HCT116 (cell line): Measurements from ENCODE around the gene TTF1. TPM values are rescaled to one million over a fixed set of nuclear protein-coding genes. Genes with fewer than 3 reads are reported as not detected.

Source experiments
- ATAC-seq: fragments of 200-7000 bp; cut with Tn5 transposase; 2 replicates; pipeline ENCODE4 v1.9.1; 2020; ENCODE audit warnings: mild to moderate bottlenecking, moderate library complexity
- BruUV-seq: library from RNA; stranded (reverse); fragments of 400-500 nt; replicated peaks from 2 replicates; lab custom pipeline; 2021; lab: Mats Ljungman, UMichigan
- CTCF ChIA-PET: fragments of 300-600 bp; sonication (Branson Sonifier 250); formaldehyde crosslinking; loops from one replicate; lab custom pipeline; 2021; ENCODE audit warnings: antibody characterized with exemption; lab: Charles Lee
- POLR2A ChIA-PET: fragments of 300-600, 350-600 bp; sonication (Branson Sonifier 250); formaldehyde crosslinking; loops from one replicate; lab custom pipeline; 2021; ENCODE audit warnings: antibody characterized with exemption; lab: Charles Lee
- RAD21 ChIA-PET, 2 experiments: fragments of 300-600 bp; sonication (Branson Sonifier 250); formaldehyde crosslinking; loops; one replicate each; lab custom pipeline; 2023; ENCODE audit warnings: low total read pairs in 2 of 2; ENCODE audit not compliant: uncharacterized antibody in 2 of 2, unreplicated experiment in 2 of 2, low non-redundant PET in 1 of 2; lab: Charles Lee
- DNase-seq: peaks from one replicate; pipeline ENCODE4 v3.0.0-alpha.2; 2010; ENCODE audit warnings: low read depth, low spot score
- H2AFZ ChIP-seq: fragments of 200-600 bp; shearing (Covaris generic), sonication (generic); 2 replicates; pipeline ENCODE4 v1.6.1; 2017; ENCODE audit warnings: low read depth, mixed run types, mixed read lengths, antibody characterized with exemption, low read length; ENCODE audit not compliant: poor library complexity, severe bottlenecking
- H3K27ac ChIP-seq: 2 replicates; pipeline ENCODE4 v1.5.1; 2012; ENCODE audit warnings: low read depth, low read length
- H3K27me3 ChIP-seq: fragments of 200-600 bp; sonication (generic); 2 replicates; pipeline ENCODE4 v1.6.1; 2016; ENCODE audit warnings: mixed run types, low read length, mixed read lengths; ENCODE audit not compliant: insufficient read depth
- H3K36me3 ChIP-seq, 2 experiments: fragments of 200-500 bp in 1 of 2; fragments of 200-600 bp in 1 of 2; sonication (Bioruptor generic) in 1 of 2; sonication (generic) in 1 of 2; 2 replicates each; pipeline versions ENCODE4 v1.5.1 to v1.6.1; 2014 to 2016; ENCODE audit warnings: low read length in 2 of 2, inconsistent platforms in 1 of 2, mixed read lengths in 1 of 2, mixed run types in 1 of 2; ENCODE audit not compliant: insufficient read depth in 2 of 2, control insufficient read depth in 1 of 2
- H3K4me1 ChIP-seq, 2 experiments: fragments of 200-600 bp in 1 of 2; sonication (generic) in 1 of 2; 2 replicates each; pipeline versions ENCODE4 v1.5.1 to v1.6.1; 2012 to 2017; ENCODE audit warnings: low read length in 2 of 2, inconsistent platforms in 1 of 2, mild to moderate bottlenecking in 1 of 2, mixed read lengths in 1 of 2, mixed run types in 1 of 2, moderate library complexity in 1 of 2; ENCODE audit not compliant: insufficient read depth in 2 of 2, control insufficient read depth in 1 of 2
- H3K4me2 ChIP-seq: fragments of 200-600 bp; sonication (generic); 2 replicates; pipeline ENCODE4 v1.6.1; 2017; ENCODE audit warnings: mixed run types, low read length, mixed read lengths
- H3K4me3 ChIP-seq, 2 experiments: fragments of 200-600 bp in 1 of 2; sonication (generic) in 1 of 2; replicated peaks in 1 of 2; 2 replicates each; pipeline ENCODE4 v1.5.1; 2011 to 2016; ENCODE audit warnings: low read length in 2 of 2, control low read depth in 1 of 2, low read depth in 1 of 2, mild to moderate bottlenecking in 1 of 2, mixed read lengths in 1 of 2, mixed run types in 1 of 2
- H3K79me2 ChIP-seq: fragments of 200-600 bp; sonication (generic); 2 replicates; pipeline ENCODE4 v1.6.1; 2017; ENCODE audit warnings: mild to moderate bottlenecking, mixed run types, low read length, moderate library complexity, mixed read lengths; ENCODE audit not compliant: insufficient read depth
- H3K9ac ChIP-seq: fragments of 200-600 bp; sonication (generic); 2 replicates; pipeline ENCODE4 v1.6.1; 2016; ENCODE audit warnings: low read length, mixed read lengths
- H3K9me2 ChIP-seq: fragments of 200-600 bp; sonication (generic), shearing (Covaris generic); 2 replicates; pipeline ENCODE4 v1.6.1; 2017; ENCODE audit warnings: mixed run types, mild to moderate bottlenecking, moderate library complexity; ENCODE audit not compliant: insufficient read depth
- H3K9me3 ChIP-seq, 2 experiments: fragments of 200-500 bp in 1 of 2; fragments of 200-600 bp in 1 of 2; sonication (Bioruptor generic) in 1 of 2; sonication (generic) in 1 of 2; 2 replicates each; pipeline ENCODE4 v1.6.1; 2014 to 2017; ENCODE audit warnings: low read length in 2 of 2, mixed read lengths in 2 of 2, inconsistent platforms in 1 of 2, low read depth in 1 of 2, mild to moderate bottlenecking in 1 of 2, mixed run types in 1 of 2, moderate library complexity in 1 of 2; ENCODE audit not compliant: control insufficient read depth in 1 of 2, insufficient read depth in 1 of 2
- H4K20me1 ChIP-seq: fragments of 200-600 bp; sonication (generic), shearing (Covaris generic); 2 replicates; pipeline ENCODE4 v1.6.1; 2017; ENCODE audit warnings: mixed run types, mild to moderate bottlenecking, moderate library complexity; ENCODE audit not compliant: insufficient read depth
- ATF3 ChIP-seq: IDR thresholded peaks from 2 replicates; pipeline ENCODE4 v1.6.1; 2012
- CBX3 ChIP-seq: IDR thresholded peaks from 2 replicates; pipeline ENCODE4 v1.6.1; 2012; ENCODE audit warnings: low read depth
- EZH2phosphoT487 ChIP-seq: fragments of 200-600 bp; IDR thresholded peaks from 2 replicates; pipeline ENCODE4 v1.6.1; 2018; ENCODE audit warnings: antibody characterized with exemption, borderline replicate concordance
- JUND ChIP-seq: IDR thresholded peaks from 2 replicates; pipeline ENCODE4 v1.6.1; 2012
- MAX ChIP-seq: IDR thresholded peaks from 2 replicates; pipeline ENCODE4 v1.6.1; 2012
- POLR2A ChIP-seq: IDR thresholded peaks from 2 replicates; pipeline ENCODE4 v1.7.0; 2011; ENCODE audit warnings: borderline replicate concordance; ENCODE audit not compliant: insufficient read depth, insufficient read length; ENCODE audit errors: extremely low read depth
- RAD21 ChIP-seq: IDR thresholded peaks from 2 replicates; pipeline ENCODE4 v1.6.1; 2012; ENCODE audit warnings: low read depth, mild to moderate bottlenecking
- REST ChIP-seq: IDR thresholded peaks from 2 replicates; pipeline ENCODE4 v1.6.1; 2012; ENCODE audit warnings: low read depth
- ZFX ChIP-seq: fragments of 450-650 bp; IDR thresholded peaks from 2 replicates; pipeline ENCODE4 v1.6.1; 2017
- intact Hi-C: fragments of 100-400 bp; cut with micrococcal nuclease; formaldehyde crosslinking; loops from 2 replicates; pipeline ENCODE4 v1.10.0; 2022
- total RNA-seq: library from RNA; stranded (reverse); gene quantifications from one replicate; pipeline ENCODE4 v1.2.1, GENCODE V29; 2021; ENCODE audit not compliant: unreplicated experiment

Gene TTF1
- total RNA-seq, 1 experiment from 2014 or later = 14.5 TPM

DNA sequence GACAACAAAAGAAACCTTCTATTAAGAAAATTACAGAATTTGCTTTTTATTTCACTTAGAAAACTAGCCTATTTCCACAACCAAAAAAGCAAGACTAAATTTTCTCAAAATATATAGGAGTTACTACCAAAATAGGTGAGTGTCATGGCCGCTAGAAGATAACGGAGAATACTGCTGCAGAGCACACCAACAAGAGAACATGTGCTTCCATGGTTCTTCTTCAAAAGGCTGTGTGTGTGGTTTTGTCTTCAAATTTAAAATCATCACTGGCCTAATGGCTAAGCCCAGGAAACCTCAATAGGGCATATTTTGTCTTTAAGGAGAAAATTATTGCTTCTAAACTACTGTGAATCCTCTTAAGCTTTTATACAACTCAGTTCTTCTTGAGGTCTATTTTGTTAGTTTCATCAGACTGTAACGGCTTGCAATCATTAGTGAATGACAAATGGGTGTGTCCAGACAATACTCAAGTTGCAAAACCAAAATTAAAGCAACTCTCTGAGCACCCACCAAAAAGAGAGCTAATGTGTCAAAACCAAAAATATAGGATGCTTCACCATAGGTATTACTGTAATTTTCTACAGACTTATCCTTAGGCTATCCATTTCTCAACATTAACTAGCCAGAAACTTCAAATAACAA, 55.1 kb downstream of the TTF1 start:
- no peak overlapping the region for H3K9ac ChIP-seq
- no TSS peak for BruUV-seq
- H3K9me3 ChIP-seq = no peaks in the 10 kb centered on the region
- H4K20me1 ChIP-seq = no peaks in the 10 kb centered on the region
- H3K9me2 ChIP-seq = no peaks in the 10 kb centered on the region
- DNase-seq (no peak), ATAC-seq (no peak)
- no peaks in the 10 kb centered on the region for H3K27me3 ChIP-seq
- H2AFZ ChIP-seq = no peak overlapping the region
- H3K4me3 ChIP-seq = no peak overlapping the region
- peaks cover 36 to 42% of the 10 kb centered on the region in 2 experiments for H3K36me3 ChIP-seq
- H3K79me2 ChIP-seq = peaks cover 72% of the 10 kb centered on the region
- ChIA-PET RAD21 (no interaction called here), POLR2A (interaction anchor here (0.6 kb wide), 1 partner anchor 808 kb away, joined by 3 read pairs; no protein-coding TSS in a partner anchor), CTCF (no interaction called here)
- no peak for TF ChIP-seq ATF3
- no peak for TF ChIP-seq EZH2phosphoT487
- TF ChIP-seq ZFX = no peak
- TF ChIP-seq RAD21 = no peak
- no peak for TF ChIP-seq CBX3
- TF ChIP-seq POLR2A = no peak
- no peak for TF ChIP-seq JUND
- TF ChIP-seq REST = no peak
- TF ChIP-seq MAX = no peak
- H3K4me1 ChIP-seq = peaks cover 9 to 18% of the 10 kb centered on the region in 2 experiments; a peak in 3 of 4 replicates
- H3K27ac ChIP-seq = no peak overlapping the region
- intact Hi-C loops = no loop called here
- H3K4me2 ChIP-seq = no peak overlapping the region
